Glomerular visceral epithelial cell (primary cell): ENCODE data around the gene FBLN1.
A peak's percentile ranks its signal among the peaks of the same experiment; 100 is the strongest.
"Not testable (repeated sequence)": the region's sequence is repeated elsewhere in the genome, so short reads cannot be mapped to it uniquely, and the experiment has no call there.

Experiments
- DNase-seq: peaks from one replicate; pipeline ENCODE4 v3.0.0-alpha.2; 2016; ENCODE audit errors: extremely low spot score

FBLN1 gene

DNA sequence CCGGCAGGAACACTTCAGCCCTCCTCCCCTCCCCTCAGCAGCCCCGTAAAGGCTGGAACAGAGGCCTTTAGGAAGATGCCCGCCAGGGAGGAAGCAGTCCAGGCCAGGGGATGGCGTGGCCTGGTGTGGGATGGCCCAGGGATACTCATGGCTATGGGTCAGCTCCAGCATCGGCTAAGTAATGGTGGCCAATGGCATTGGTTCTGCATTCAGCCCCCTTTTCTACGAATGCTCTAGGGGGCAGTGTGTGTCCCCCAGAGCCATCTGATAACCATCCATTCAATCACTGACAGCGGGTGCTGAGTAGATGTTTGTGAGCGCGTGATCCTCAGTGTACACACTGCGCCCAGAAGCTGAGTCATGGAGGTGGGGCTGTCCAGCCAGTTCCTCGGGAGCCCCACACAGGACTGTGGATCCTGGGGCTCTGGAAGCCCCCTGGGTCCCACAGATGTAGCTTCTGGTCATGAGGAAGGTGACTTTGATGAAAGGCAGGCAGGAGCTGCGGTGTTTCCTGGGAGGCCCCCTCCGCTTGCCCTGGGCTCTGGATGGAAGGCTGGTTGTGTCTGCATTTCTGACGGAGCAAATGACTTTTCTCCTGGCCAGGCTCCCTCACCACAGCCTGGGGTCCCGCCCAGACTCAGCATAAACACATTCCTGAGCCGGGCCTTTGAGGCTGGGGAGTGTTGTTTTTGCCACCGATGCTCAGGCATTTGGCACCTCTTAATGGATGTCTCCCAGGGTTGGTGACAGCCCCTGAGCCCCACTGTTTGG is 46.5 kb downstream of the FBLN1 start:
- peak; percentile 62 for DNase-seq

DNA sequence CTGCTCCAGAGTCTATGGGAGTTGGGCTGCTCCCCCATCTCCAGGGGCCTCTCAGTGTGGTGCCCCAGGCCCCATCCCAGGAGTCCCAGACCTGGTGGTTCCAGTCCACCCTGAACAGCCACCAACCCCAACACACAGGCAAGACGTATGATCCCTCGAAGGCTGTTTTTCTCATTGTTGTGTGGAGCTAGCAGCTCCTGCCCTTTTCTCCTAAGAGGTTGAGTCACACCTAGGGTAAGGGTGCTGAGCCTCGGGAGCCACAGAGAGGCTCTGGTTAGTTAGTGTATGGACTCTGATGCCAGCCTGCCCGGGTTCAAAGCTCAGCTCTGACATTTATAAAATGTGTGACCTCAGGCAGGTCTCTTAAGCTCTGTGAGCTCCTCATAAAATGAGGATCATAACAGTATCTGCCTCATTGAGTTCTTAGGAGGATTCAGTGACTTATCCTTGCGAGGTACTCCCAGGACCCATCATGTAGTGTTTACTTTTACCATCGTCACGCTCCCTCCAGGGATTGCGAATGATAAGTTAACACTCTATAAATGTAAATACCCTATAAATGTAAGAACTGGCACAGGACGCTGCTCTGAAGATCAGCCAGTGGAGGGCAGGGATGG is 47.2 kb downstream of the FBLN1 start:
- DNase-seq: no peak

DNA sequence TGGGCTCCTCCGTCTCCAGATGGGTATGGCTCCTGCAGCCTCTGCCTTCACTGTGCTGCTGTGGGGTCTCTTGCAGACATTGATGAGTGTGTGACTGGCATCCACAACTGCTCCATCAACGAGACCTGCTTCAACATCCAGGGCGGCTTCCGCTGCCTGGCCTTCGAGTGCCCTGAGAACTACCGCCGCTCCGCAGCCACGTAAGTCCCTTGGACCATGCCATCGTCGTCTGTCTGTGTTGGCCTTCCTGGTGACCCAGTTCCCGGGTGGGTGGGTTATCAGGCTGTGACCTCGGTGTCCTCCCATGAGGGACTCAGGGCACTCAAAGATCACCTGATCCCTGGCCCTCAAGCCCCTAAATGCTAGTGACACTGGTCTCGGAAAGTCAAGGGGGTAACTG is 47.7 kb downstream of the FBLN1 start:
- no peak for DNase-seq

DNA sequence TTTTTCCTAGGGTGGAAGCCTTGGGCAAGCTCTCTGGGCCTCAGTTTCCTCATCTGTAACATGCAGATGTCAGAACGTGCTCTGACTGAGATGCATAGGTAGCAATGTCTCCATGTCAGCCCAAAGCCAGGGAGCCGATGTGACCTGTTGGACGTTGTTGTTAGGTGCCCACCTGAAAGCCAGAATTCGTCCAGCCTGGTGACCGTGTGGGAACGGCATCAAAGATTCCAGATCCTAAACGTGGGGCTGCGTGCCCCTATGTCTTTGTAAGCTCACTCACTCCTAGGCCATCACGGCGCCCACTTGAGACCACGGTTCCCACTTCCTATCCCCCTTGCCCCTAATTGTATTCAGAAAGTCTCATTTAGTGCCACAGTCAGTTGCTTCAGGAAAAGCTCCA is 48.2 kb downstream of the FBLN1 start:
- no peak for DNase-seq

DNA sequence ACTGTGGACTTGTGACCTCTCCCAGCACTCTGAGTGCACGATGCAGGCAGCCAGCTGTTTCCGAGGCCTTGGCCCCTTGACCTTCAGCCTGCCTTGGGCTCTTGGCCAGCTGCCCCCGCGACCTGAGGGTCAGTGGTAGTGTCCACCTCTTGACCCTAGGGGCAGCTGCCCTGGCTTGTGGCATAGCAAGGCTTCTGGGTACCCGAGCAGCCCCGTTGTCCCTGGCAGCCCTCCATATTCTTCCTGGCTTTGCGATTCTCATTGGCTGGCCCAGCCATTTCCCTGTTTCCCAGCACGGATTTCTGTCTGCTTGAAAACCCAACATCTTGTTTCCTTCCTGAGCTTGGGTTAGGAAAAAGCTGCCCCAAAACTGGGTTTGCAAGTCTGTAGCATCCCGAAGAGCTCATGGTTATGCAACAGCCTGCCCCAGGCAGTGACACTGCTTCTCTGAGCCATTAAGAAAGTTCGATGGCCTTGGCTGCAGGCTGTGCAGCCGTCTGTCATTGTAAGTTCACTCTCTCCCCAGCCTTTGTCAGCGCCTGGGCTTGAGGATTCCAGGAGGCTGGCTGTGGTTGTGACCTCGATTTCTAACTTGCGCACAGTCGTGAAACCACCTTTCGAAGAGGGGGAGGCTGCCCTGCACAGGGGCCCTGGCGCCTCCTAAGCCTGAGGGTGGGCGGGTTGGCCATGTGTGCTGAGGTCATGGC is 48.8 kb downstream of the FBLN1 start:
- no peak for DNase-seq

DNA sequence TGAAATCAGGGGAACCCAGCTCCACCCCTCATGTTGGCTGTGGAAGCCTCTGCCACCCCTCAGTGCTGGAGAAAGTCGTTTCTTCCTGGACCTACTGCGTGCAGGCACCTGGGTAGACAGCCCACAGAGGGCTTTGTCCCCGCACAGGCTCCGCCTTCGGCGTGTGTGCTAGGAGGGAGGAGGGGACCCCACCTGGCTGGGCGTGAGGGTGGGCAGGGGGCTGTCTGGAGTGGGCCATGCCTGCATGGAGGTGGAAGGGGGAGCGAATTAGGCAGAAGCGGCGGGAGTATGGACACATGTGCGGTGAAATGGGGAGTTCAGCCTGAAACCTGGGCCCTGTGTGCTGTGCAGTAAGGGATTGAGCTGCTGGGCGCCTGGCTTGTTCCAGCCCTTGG is 49.3 kb downstream of the FBLN1 start:
- DNase-seq: no peak

DNA sequence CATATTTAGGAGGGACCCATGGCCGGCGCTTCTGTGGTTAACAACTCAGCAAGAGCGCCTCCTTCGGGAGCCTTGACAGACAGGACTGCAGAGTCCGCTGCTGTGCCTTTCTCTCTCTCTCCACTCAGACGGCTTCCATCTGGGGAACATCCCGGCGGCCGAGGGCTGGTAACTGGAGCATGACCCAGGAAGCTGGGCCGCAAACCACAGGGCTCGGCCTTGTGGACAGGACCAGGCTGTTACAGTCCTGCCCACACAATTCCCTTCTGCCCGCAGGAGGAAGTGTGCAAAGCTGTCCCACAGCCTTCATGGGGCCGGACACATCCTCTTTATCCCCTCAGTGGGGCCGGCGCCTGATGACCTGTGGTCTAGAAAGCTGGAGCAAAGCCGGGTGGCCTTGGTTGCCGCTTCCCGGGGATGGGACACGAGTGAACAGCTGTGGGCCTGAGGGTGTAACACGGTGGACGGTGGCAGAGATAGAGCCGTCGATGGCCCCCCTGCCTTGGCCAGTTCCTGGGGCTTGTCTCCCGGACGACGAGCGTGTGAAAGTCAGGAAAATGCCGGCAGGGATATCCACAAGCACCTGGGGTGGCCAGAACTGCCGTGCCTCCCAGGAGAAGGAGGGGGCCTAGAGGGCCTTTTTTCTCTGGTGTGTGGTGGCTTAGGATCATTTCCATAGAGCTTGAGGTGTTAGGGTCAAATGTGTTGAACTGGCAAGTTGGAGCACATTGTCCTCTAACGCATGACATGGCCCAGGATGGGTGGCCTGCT is 50.1 kb downstream of the FBLN1 start:
- DNase-seq: peak; percentile 94

DNA sequence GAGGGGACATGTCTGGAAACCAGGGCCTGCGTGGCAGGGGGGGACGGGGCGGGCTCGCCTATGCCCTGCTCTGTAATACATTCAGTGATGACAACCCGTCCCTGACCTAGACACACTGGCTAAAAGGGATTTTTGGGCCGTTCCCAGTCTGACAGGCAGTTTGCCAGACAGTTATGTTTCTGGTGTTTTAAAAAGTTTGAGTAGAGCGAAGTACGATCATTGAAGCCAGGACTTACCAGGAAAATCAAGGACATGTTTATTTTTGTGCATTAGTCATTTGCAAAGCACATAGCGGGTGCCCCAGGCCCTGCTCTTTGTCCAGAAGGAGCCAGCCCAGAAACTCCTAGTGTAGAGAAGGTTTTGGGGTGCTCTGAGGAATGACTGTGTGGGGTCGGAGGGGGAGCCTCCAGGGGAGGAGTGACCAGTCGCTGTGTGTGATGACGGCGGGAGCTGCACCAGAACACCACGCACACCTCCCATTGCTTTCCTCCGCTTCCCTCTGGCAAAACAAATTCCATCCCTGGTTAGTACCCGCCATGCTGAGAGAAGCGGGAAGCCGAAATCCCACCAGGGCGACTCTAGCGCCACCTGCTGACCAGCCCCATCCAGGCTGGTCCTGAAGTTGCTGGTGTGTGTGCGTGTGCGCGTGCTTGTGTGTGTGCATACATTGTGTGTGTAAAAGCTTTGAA is 50.8 kb downstream of the FBLN1 start:
- peak; percentile 67 for DNase-seq

DNA sequence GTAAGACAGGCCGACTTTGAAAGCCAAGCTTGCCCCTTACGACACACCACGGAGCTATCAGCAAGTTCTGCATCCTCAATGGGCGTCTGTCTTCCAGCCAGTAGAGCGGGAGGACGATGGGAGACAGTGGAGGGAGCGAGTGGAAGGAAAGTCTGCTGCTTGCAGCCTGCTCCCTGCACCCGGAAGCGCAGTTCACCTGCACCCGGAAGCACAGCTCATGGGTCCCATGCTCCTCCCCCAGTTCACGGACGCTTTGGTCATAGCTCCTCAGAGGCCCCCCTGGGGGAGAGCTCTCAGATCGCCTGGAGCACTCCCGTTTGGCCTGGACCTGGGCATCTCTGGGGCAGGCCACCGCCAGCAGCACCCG is 51.3 kb downstream of the FBLN1 start:
- DNase-seq: no peak

DNA sequence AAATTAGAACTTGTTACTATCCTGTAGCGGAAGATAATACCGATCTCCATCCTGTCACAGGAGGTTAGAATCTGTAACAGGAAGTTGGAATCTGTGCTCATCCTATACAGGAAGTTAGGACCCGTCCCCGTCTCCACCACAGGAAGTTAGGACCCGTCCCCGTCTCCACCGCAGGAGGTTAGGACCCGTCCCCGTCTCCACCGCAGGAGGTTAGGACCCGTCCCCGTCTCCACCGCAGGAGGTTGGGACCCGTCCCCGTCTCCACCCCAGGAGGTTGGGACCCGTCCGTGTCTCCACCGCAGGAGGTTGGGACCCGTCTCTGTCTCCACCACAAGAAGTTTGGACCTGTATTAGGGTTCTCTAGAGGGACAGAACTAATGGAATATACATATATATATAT is 52.2 kb downstream of the FBLN1 start:
- no peak for DNase-seq

DNA sequence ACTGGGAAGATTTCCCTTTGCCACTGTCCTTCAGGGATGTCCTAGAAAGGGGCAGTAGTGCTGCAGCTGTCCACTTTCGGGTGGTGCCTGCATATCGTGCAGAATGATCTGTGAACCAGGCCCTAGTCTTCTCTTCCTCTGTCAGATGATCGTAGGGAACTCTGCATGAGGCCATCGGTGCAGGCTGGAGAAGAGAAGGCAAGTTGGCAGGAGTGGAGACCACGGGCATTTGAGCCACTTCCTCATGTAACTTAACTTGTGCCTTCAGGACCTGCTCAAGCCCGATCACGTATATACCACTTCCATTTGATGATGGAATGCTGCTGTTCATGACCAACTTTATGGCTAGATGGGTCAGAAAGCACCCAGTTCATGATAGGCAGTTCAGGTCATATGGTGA is 55.2 kb downstream of the FBLN1 start:
- not testable (repeated sequence) for DNase-seq

DNA sequence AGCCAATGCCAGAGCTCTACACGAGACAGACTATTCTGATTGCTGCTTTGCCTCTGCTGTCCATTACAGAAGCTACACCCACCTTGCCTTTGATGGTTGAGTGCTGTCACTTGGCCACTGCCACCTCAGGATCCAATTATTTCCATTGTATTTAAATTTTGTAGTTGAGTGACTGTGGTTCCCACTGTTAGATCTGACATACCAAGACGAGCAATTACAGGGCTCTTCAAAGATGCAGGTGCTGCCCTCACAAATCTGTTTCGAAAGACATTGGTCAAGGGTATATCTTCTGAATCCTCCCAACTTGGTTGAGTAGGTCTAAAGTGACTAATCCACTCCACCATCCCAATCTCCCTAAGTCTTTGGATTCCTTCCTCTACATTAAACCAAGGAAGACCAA is 57.4 kb downstream of the FBLN1 start:
- DNase-seq: not testable (repeated sequence)

DNA sequence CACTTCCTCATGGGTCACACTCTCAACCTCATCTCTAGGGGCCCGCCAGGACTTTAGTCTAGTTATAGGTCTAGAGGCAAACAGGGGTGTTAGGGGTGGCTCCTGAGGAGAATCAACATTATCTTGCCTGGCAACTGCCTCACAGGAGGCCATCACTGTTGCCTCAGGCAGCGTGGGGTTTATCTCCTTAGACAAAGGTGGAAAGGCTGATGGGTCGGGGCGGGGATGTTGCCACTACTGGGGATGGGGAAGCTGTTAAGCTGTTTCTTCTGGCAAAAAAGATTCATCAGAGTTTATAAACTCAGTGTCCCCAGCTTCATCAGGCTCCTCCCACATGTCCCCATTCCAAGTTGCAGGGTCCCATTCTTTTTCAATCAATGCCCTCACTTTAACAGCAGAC is 58.1 kb downstream of the FBLN1 start:
- DNase-seq: not testable (repeated sequence)

DNA sequence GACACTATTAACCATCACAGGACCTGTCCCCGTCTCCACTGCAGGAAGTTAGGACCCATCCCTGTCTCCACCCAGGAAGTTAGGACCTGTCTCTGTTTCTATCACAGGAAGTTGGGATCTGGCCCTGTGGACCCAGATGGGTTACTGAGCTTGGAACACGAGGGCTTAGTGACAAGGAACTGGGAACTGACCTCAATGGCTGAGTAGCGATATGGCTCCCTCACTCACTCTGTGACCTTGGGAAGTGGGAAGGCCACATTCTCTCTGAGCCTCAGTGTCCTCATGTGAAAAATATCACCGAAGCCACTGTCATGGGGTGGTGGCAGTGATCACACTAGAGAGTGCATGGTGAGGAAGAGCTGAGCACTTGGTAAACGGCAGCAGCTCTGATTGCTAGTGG is 59.4 kb downstream of the FBLN1 start:
- no peak for DNase-seq

DNA sequence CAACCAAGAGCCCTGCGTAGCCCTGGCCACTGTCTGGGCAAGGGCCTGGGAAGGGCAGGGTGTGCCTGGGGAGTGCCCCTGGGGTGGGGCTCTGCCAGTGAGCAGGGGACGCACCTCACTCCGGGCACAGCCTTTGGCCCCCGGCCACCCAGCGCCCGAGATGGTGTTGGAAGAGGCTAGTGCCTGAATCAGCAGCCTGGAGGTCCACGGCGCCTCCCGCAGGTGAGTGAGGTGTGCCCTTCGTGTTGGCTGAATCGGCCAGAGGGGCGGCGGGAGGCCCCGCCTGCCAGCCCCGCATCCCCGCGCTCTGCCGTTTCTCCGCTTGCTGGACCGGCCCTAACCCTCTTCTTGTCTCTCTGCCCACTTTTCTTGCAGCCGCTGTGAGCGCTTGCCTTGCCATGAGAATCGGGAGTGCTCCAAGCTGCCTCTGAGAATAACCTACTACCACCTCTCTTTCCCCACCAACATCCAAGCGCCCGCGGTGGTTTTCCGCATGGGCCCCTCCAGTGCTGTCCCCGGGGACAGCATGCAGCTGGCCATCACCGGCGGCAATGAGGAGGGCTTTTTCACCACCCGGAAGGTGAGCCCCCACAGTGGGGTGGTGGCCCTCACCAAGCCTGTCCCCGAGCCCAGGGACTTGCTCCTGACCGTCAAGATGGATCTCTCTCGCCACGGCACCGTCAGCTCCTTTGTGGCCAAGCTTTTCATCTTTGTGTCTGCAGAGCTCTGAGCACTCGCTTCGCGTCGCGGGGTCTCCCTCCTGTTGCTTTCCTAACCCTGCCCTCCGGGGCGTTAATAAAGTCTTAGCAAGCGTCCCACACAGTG is 60.1 kb downstream of the FBLN1 start:
- no peak for DNase-seq

DNA sequence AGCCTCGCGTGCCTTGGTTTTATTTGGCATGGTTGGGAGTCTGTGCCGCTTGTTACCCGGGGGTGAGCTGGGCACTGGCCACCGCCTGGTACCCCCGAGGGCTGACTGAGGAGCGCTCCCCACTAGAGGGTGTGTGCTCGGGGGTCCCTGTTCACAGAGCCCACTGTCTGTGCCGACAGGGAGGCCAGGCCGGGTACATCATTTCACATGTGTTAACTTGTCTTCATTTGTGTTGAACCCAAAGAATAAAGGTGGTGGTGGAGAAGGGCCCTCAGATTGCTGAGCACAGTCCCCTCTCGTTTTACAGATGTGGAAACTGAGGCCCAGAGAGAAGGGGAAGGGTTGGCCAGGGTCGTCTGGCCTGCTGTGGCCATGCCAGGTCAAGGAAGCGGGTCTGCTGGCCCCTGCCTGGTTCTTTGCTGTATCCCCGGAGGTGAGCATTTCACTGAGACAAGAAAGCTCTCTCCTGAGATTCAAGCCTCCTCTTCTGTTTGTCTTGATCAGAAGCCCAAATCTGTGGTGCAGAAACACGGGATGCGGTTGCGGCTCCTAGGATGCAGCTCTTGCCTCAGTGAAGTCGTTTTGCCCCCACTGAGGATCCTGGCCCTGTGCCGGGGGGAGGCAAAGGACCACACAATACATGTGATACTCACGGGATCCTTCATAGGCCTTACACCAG is 60.8 kb downstream of the FBLN1 start:
- no peak for DNase-seq

DNA sequence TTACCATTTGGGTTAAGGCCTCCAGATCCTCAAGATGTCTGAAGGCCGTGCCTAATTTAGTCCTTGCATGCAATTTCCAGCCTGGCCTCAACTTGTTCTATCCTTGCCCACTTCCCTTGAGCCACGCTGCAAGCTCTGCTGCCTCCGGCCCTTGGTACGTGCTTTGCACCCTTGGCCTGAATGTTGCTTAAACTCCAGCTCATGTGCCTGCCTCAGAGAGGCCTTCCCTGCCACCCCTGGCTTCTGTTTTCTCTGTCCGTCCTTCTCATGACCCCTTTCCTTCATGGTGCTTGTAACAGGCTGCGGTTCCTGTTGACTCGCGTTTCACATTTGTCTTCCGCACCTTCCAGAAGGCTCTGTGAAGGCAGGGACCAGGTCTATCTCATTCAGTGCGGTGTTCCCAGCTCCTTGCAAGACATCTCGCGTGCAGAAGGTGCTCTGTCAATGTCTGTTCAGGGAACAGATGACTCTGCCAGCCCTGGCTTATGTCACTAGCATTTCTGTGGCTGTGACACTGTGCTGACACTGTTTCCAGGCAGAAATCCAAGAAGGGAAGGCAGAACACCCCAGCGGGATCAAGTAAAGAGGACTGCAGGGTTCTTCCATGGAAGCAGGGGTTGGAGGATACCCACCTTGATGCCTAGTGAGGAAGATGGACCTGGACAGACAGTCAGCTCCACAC is 61.8 kb downstream of the FBLN1 start:
- DNase-seq: no peak

DNA sequence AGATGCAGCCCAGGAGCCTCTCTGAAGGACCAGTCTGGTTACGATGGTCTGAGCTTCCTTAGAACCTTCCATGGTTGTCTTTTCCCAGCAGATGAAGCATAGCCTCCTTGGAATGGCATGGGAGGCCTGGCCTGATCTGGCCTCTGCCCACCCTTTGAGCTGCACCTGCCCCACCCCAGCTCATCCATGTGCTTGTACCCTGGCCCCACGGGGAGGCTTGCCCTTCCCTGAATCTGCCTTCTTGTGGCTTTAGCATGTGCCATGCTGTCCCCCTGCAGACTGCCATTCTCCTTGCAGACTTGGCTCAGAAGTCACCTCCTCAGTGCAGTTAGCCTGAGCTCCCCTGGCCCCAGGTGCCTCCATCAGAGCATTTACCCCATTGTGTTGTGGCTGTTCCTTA is 62.5 kb downstream of the FBLN1 start:
- DNase-seq: no peak

DNA sequence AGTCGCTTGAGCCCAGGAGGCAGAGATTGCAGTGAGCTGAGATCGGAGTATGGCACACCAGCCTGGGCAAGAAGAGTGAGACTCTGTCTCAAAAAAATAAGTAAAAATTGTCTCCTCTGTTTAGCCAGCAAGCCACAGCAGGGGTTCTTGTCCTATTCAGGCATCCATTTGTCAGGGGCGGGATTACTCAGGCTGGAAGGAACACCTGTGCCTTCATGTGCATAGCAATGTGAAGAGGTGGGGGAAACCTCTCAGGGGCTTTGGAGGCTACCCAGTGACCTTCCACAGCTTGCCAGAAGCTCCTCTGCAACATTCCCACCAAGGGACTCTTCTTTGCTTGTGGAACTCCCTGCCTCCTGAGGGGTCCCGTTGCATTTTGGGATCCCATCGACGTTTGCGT is 63.3 kb downstream of the FBLN1 start:
- no peak for DNase-seq

DNA sequence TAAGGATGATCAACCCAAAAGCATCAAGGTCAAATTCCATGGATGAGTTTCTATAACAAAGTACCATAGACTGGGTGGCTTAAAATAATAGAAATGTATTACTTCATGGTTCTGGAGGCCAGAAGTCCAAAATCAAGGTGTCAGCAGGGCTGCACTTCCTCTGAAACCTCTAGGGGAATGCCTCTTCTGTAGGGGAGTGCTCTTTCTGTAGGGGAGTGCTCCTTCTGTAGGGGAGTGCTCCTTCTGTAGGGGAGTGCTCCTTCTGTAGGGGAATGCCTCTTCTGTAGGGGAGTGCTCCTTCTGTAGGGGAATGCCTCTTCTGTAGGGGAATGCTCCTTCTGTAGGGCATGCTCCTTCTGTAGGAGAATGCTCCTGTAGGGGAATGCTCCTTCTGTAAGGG is 65.5 kb downstream of the FBLN1 start:
- no peak for DNase-seq
